Measurements from ENCODE around the gene LATS1.

Gene LATS1

GRCh38 chr6:149646599-149646998 is 71.3 kb downstream of the LATS1 start:
- H3K36me3 Mint-ChIP-seq (ENCODE audit: low read depth), result peaks cover 4% of the 10 kb centered on the region
- no peaks in the 10 kb centered on the region for H3K9me3 Mint-ChIP-seq
- TF ChIP-seq CTCF (IDR thresholded peaks at IDR 0.05; ENCODE audit: unreplicated experiment in 3 of 3), result no peak
- H3K27me3 Mint-ChIP-seq (ENCODE audit: low read depth), result no peaks in the 10 kb centered on the region
- H3K27ac Mint-ChIP-seq, result no peak overlapping the region
- peak overlapping the region in 2 of 3 experiments; percentile 92 to 95 for H3K4me3 Mint-ChIP-seq
- H3K4me1 Mint-ChIP-seq, result peaks cover 13% of the 10 kb centered on the region

GRCh38 chr6:149642829-149643580 is 74.9 kb downstream of the LATS1 start:
- no peak for TF ChIP-seq CTCF (IDR thresholded peaks at IDR 0.05; ENCODE audit: unreplicated experiment in 3 of 3)
- Mint-ChIP-seq H3K36me3 (ENCODE audit: low read depth) (peaks cover 14% of the 10 kb centered on the region), H3K4me3 (no peak overlapping the region), H3K9me3 (no peaks in the 10 kb centered on the region), H3K4me1 (peaks cover 13% of the 10 kb centered on the region), H3K27me3 (ENCODE audit: low read depth) (no peaks in the 10 kb centered on the region), H3K27ac (no peak overlapping the region)

GRCh38 chr6:149636124-149636523 is 81.8 kb downstream of the LATS1 start:
- H3K27me3 Mint-ChIP-seq (ENCODE audit: low read depth), result no peaks in the 10 kb centered on the region

GRCh38 chr6:149634315-149634714 is 83.6 kb downstream of the LATS1 start:
- Mint-ChIP-seq H3K4me3 (no peak overlapping the region), H3K9me3 (no peaks in the 10 kb centered on the region), H3K4me1 (no peaks in the 10 kb centered on the region), H3K36me3 (ENCODE audit: low read depth) (peaks cover 22% of the 10 kb centered on the region), H3K27ac (no peak overlapping the region), H3K27me3 (ENCODE audit: low read depth) (no peaks in the 10 kb centered on the region)
- no peak for TF ChIP-seq CTCF (IDR thresholded peaks at IDR 0.05; ENCODE audit: unreplicated experiment in 3 of 3)

More at GRCh38 chr6:149636124-149636523, 81.8 kb downstream of the LATS1 start:
- TF ChIP-seq CTCF (IDR thresholded peaks at IDR 0.05; ENCODE audit: unreplicated experiment in 3 of 3), result no peak
- Mint-ChIP-seq H3K36me3 (ENCODE audit: low read depth) (peaks cover 20% of the 10 kb centered on the region), H3K9me3 (no peaks in the 10 kb centered on the region), H3K4me1 (no peaks in the 10 kb centered on the region), H3K4me3 (no peak overlapping the region), H3K27ac (no peak overlapping the region)

- Mint-ChIP-seq H3K36me3 (ENCODE audit: low read depth) (peaks cover 30% of the 10 kb centered on the region), H3K27ac (no peak overlapping the region), H3K27me3 (ENCODE audit: low read depth) (no peaks in the 10 kb centered on the region), H3K4me1 (no peaks in the 10 kb centered on the region), H3K9me3 (no peaks in the 10 kb centered on the region), H3K4me3 (no peak overlapping the region)
- TF ChIP-seq CTCF (IDR thresholded peaks at IDR 0.05; ENCODE audit: unreplicated experiment in 3 of 3), result no peak
Measured at GRCh38 chr6:149628875-149629510, 88.9 kb downstream of the LATS1 start.
